ENCODE data around the gene PTPRK.

DNA sequence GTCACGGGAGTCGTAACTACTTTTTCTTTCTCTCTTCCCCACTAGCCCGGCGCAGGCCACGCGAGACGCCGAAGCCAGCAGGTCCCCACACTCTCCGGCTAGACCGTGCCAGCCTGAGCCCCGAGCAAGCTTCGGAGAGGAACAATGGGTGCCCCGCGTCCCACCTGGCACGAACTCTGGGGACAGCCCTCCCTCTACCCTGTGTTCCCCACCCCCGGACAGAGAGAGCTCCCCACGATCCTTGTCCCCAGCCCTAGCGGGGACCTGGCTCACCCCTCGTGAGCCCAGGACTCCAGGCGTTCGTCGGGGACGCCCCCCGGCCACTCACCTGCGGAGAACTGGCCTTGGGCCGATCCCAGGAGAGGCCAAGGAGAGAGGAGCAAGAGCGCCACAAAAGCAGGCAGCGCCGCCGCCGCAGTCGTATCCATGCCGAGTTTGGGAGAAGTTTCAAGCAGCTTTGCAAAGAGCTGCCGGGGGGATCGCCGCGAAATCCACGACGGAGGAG lies 416 bp downstream of the PTPRK start:
- TF ChIP-seq ZFP3 (CRISPR knock-in tag; IDR thresholded peaks at IDR 0.05) (no peak), ISL1 (CRISPR knock-in tag; IDR thresholded peaks at IDR 0.05) (no peak)

All from SK-N-SH treated with all-trans-retinoic acid at 6 μM for 48 hours (cell line).